Thymus (tissue), 11 donors: ENCODE data around the gene MYL11. TPM values are rescaled to one million over a fixed set of nuclear protein-coding genes. Genes with fewer than 3 reads are reported as not detected.

Experiments used
- DNase-seq, 9 donors: peaks; one replicate each; pipeline ENCODE4 v3.0.0-alpha.2; 2013; ENCODE audit warnings: low spot score in 9 of 9, low read depth in 6 of 9, missing footprints in 1 of 9
- H3K27ac ChIP-seq, 2 donors: one replicate each; pipeline ENCODE4 v1.5.1; 2013; ENCODE audit warnings: control low read depth in 1 of 2, low read depth in 1 of 2, low read length in 1 of 2, mild to moderate bottlenecking in 1 of 2, moderate library complexity in 1 of 2
- H3K27me3 ChIP-seq, 2 donors: one replicate each; pipeline ENCODE4 v1.5.1; 2013; ENCODE audit warnings: low read length in 1 of 2; ENCODE audit not compliant: control insufficient read depth in 2 of 2, insufficient read depth in 1 of 2
- H3K36me3 ChIP-seq, 2 donors: one replicate each; pipeline ENCODE4 v1.5.1; 2013; ENCODE audit warnings: low read length in 1 of 2, mild to moderate bottlenecking in 1 of 2, moderate library complexity in 1 of 2; ENCODE audit not compliant: control insufficient read depth in 2 of 2, insufficient read depth in 2 of 2
- H3K4me1 ChIP-seq, 2 donors: one replicate each; pipeline ENCODE4 v1.5.1; 2013; ENCODE audit warnings: low read length in 2 of 2; ENCODE audit not compliant: control insufficient read depth in 2 of 2, insufficient read depth in 2 of 2
- H3K4me3 ChIP-seq, 2 donors: one replicate each; pipeline ENCODE4 v1.5.1; 2013; ENCODE audit warnings: low read length in 2 of 2, control low read depth in 1 of 2, mild to moderate bottlenecking in 1 of 2
- H3K9me3 ChIP-seq, 2 donors: one replicate each; pipeline ENCODE4 v1.5.1; 2013; ENCODE audit warnings: low read length in 1 of 2, mild to moderate bottlenecking in 1 of 2; ENCODE audit not compliant: control insufficient read depth in 2 of 2, insufficient read depth in 1 of 2
- WGBS: extraction: QIAGEN DNeasy Blood & Tissue Kit; methylation state at CpG from one replicate; pipeline ENCODE4 v1.1.7; 2013; 5-methylcytosine and 5-hydroxymethylcytosine counted together
- polyA plus RNA-seq: library from polyadenylated mRNA; stranded (reverse); fragments of 200-250 nt; gene quantifications from one replicate; pipeline ENCODE4 v1.2.3, GENCODE V29; 2013
- total RNA-seq: library from RNA; stranded (reverse); fragments of 120-200 nt; gene quantifications from one replicate; pipeline ENCODE4 v1.2.4, GENCODE V29; 2013
- donor health status: healthy.

Gene MYL11
- total and polyA plus RNA-seq, 2 donors, result 11.7 to 12.5 TPM

DNA sequence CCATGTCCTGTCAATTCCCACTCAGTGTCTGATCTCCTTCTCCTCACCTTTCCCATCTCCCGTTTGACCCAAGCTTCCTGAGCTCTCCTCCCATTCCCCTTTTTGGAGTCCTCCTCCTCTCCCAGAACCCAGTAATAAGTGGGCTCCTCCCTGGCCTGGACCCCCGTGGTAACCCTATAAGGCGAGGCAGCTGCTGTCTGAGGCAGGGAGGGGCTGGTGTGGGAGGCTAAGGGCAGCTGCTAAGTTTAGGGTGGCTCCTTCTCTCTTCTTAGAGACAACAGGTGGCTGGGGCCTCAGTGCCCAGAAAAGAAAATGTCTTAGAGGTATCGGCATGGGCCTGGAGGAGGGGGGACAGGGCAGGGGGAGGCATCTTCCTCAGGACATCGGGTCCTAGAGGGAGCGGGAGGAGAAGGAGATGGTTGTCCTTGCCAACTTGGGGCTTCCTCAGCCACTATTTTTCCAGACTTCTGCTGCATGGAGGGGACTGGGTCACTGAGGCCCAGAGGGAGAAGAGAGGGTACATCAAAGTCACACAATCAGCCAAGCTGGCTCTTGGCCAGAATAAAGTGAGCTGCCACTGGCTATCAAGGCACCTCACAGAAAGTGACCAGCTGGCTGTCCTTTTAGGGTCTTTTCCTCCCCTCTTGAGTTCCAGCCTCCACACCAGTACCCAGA lies 2.4 kb upstream of the MYL11 start:
- H3K27ac ChIP-seq, result peak overlapping the region; percentile 36 to 97
- peak in 1 of 9 donors; percentile 74 for DNase-seq
- H3K4me1 ChIP-seq, result peaks cover 37 to 54% of the 10 kb centered on the region in 2 donors
- WGBS, result 57% methylated on average over 6 of the region's 6 CpGs
- H3K9me3 ChIP-seq, result peaks cover 0 to 8% of the 10 kb centered on the region in 2 donors
- peaks cover 0 to 4% of the 10 kb centered on the region in 2 donors for H3K36me3 ChIP-seq
- no peaks in the 10 kb centered on the region for H3K27me3 ChIP-seq
- no peak overlapping the region for H3K4me3 ChIP-seq

DNA sequence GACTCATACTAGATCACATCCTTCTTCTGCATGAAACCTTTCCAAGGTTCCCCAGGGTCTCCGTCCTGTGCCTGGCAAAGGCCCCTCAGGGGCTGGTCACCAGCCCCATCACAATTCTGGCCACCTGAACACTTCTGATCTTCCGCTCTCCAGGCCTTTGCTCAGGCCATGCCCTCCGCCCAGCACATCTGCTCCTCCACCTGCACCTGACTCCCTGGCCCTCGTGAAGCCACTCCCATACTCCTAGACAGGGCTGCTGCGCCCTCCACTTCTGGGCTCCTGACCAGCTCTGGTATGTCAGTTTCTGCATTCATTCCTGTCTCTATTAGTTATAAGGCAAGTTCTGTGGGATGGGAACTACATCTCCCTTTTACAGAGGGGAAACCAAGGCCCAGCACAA lies 1.9 kb upstream of the MYL11 start:
- Histone ChIP-seq H3K4me1 (peaks cover 36 to 54% of the 10 kb centered on the region in 2 donors), H3K27me3 (no peaks in the 10 kb centered on the region), H3K27ac (peak overlapping the region in 1 of 2 donors; percentile 97), H3K36me3 (peaks cover 0 to 4% of the 10 kb centered on the region in 2 donors), H3K4me3 (no peak overlapping the region), H3K9me3 (peaks cover 0 to 8% of the 10 kb centered on the region in 2 donors)
- DNase-seq, result no peak
- 94% methylated on average over 5 of the region's 5 CpGs for WGBS

DNA sequence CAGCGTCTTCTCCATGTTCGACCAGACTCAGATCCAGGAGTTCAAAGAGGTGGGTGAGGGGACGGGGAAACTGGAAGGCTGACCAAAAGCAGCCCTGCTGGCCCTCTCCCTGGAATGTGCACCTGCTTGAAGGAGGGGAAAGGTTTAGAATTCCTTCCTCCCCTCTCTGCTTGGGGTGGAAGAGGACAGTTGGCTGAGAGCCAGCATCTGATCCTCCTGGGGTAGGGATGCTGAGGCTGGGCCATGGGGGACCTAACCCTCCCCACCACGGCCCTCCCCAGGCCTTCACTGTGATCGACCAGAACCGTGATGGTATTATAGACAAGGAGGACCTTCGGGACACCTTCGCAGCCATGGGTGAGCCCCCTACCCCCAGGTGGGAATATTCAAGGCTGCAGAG lies 1.3 kb downstream of the MYL11 start:
- Histone ChIP-seq H3K27ac (no peak overlapping the region), H3K27me3 (no peaks in the 10 kb centered on the region), H3K9me3 (peaks cover 2 to 3% of the 10 kb centered on the region in 2 donors), H3K4me3 (no peak overlapping the region), H3K36me3 (peaks cover 0 to 13% of the 10 kb centered on the region in 2 donors), H3K4me1 (peaks cover 44 to 62% of the 10 kb centered on the region in 2 donors)
- 96% methylated on average over 8 of the region's 8 CpGs for WGBS
- no peak for DNase-seq

DNA sequence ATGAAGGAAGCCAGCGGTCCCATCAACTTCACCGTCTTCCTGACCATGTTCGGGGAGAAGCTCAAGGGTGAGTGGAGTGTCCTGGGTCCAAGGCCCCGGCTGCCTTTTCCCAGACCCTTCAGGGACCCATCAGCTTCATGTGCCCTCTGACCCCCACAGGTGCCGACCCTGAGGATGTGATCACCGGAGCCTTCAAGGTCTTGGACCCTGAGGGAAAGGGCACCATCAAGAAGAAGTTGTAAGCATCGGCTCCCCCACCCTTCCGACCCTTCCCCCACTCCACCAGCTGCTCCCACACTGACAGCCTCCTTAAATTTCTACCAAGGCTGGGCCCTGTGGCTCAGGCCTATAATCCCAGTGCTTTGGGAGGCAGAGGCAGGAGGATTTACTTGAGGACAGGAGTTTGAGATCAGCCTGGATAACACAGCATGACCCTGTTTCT lies 1.9 kb downstream of the MYL11 start:
- no peak for DNase-seq
- no peak overlapping the region for H3K27ac ChIP-seq
- no peak overlapping the region for H3K4me3 ChIP-seq
- 98% methylated on average over 8 of the region's 8 CpGs for WGBS
- H3K27me3 ChIP-seq, result no peaks in the 10 kb centered on the region
- peaks cover 44 to 62% of the 10 kb centered on the region in 2 donors for H3K4me1 ChIP-seq
- H3K36me3 ChIP-seq, result peaks cover 0 to 13% of the 10 kb centered on the region in 2 donors
- peaks cover 2 to 3% of the 10 kb centered on the region in 2 donors for H3K9me3 ChIP-seq

DNA sequence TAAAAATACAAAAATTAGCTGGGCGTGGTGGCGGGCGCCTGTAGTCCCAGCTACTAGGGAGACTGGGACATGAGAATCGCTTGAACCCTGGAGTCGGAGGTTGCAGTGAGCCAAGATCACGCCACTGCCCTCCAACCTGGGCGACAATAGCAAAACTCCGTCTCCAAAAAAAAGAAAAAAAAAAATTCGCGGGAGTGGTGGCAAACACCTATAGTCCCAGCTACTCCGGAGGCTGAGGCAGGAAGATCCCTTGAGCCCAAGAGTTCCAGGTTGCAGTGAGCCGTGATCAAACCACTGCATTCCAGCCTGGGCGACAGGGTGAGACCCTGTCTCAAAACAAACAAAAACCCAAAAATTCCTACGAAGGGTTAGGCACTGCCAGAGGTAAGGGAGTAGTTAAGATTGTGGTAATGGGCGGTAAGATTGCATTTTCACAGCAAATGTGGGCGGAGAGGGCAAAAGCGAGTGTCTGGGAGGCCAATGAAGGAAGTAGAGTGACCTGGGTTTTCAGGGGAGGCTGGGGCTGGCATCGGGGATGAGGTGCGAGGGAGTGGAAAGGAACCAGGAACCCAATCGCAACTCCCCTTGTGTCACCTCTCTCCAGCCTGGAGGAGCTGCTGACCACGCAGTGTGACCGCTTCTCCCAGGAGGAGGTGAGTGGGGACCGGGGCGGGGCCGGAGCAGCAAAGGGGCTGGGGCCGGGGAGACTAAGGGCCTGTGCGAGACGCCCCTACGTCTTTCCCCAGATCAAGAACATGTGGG lies 2.6 kb downstream of the MYL11 start:
- peaks cover 41 to 62% of the 10 kb centered on the region in 2 donors for H3K4me1 ChIP-seq

DNA sequence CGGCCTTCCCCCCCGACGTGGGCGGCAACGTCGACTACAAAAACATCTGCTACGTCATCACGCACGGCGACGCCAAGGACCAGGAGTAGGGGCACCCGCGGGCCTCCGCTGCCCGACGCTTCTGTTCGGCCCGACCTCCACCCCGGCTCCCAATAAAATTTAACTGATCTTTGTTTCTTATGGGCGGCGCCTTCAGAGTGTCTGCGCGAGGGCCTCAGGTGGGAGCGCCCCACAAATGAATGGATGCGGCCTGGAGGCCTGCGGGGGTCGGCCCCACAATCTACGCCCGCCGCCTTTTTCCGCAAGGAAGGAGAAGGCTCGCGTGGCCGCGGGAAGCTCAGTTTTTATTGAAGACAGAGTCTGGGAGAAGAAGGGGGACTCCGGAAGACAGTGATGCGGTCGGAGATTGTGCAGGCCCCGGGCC lies 3.2 kb downstream of the MYL11 start:
- H3K27me3 ChIP-seq, result no peaks in the 10 kb centered on the region
- peaks cover under 1 to 2% of the 10 kb centered on the region in 2 donors for H3K9me3 ChIP-seq
- peak overlapping the region; percentile 57 to 80 for H3K4me3 ChIP-seq
- peaks cover 39 to 62% of the 10 kb centered on the region in 2 donors for H3K4me1 ChIP-seq
- peaks cover 0 to 13% of the 10 kb centered on the region in 2 donors for H3K36me3 ChIP-seq
- WGBS, result under 1% methylated on average over 39 of the region's 39 CpGs
- DNase-seq, result peak in 8 of 9 donors; percentile 77 to 94 (median 84)
- H3K27ac ChIP-seq, result peak overlapping the region; percentile 92 to 100

More for the DNA sequence above, 2.6 kb downstream of the MYL11 start:
- Histone ChIP-seq H3K27ac (peak overlapping the region; percentile 92 to 100), H3K36me3 (peaks cover 0 to 13% of the 10 kb centered on the region in 2 donors), H3K9me3 (peaks cover 2 to 3% of the 10 kb centered on the region in 2 donors), H3K27me3 (no peaks in the 10 kb centered on the region), H3K4me3 (peak overlapping the region; percentile 57 to 80)
- DNase-seq, result no peak
- 42% methylated on average over 29 of the region's 29 CpGs for WGBS

DNA sequence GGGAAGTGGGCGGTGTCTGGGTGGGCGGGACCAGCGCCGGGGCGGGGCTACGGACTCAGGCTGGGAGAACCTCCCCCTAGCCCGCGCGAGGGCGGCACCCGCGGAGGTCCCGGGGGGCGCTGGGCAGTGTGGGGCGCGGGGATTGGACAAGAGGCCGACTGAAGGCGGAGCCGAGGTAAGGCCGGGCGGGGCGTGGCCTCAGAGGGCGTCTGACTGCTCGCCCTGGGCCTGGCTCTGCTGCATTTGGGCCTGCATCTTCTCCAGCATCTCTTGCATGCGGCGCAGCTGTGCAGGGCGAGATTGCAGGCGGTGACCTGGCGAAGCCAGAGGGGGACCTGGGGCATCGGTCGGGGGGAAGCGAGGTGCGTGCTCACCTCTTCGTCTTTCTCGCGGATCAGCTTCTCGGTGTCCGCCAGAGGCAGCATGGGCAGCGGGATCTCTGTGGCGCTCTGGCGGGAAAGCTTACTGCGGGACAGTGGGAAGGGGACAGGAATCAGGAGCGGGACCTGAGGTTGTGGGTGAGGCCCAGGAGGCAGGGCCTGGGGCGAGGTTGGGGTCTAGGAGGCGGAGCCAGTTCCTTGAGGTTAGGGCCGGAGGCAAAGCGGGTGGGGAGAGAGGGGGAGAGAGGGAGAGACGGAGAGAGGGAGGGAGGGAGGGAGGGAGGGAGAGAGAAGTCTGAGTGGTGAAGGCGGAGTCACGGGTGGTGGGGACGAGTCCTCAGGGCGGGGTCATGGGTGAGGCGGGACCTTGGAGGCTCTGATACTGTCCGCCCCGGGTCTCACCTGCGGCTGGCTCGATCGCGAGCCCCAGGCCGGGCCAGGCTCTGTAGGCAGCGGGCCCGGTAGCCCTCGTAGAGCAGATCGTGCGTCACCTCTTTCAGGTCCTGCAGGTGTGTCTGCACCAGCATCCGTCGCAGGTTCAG lies 3.9 kb downstream of the MYL11 start:
- 1% methylated on average over 67 of the region's 67 CpGs for WGBS
- H3K27ac ChIP-seq, result peak overlapping the region; percentile 92 to 100
- peaks cover 40 to 66% of the 10 kb centered on the region in 2 donors for H3K4me1 ChIP-seq
- no peaks in the 10 kb centered on the region for H3K27me3 ChIP-seq
- H3K36me3 ChIP-seq, result peaks cover 0 to 13% of the 10 kb centered on the region in 2 donors
- H3K9me3 ChIP-seq, result peaks cover 2 to 4% of the 10 kb centered on the region in 2 donors
- peak; percentile 88 to 99 (median 98) for DNase-seq
- peak overlapping the region; percentile 57 to 80 for H3K4me3 ChIP-seq

DNA sequence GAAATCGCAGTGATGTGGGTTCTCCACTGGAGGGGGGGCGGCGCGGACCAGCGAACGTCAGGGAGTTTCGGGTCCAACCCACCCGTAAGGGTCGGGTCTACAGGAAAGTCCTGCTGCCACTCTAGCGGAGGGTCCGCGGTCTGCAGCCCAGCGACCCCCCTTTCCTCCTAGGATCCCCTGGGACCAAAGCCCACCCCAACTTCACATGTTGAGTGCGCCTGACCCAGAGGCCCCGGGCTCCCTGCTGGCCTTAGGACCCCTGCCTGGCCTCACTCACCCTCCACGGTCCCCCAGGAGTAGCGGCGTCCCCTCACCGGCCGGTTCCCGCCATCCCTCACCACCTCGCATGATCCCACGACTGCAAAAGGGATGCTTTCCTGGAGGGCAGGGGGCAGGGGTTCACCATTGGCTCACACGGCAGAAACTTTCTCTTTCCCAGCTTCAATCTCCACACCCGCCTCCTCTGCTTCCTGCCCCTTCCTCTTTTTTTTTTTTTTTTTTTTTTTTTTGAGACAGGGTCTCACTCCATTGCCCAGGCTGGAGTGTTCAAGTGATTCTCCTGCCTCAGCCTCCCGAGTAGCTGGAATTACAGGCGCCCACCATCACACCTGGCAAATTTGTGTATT lies 4.7 kb downstream of the MYL11 start:
- peaks cover 0 to 13% of the 10 kb centered on the region in 2 donors for H3K36me3 ChIP-seq

More for the DNA sequence above, 4.7 kb downstream of the MYL11 start:
- DNase-seq, result no peak
- H3K27ac ChIP-seq, result peak overlapping the region; percentile 92 to 100
- H3K4me1 ChIP-seq, result peaks cover 40 to 72% of the 10 kb centered on the region in 2 donors
- H3K9me3 ChIP-seq, result peaks cover 2 to 7% of the 10 kb centered on the region in 2 donors
- WGBS, result 36% methylated on average over 27 of the region's 27 CpGs
- H3K27me3 ChIP-seq, result no peaks in the 10 kb centered on the region
- peak overlapping the region; percentile 57 to 61 for H3K4me3 ChIP-seq
